OCI-LY7 (cell line): ENCODE data around the gene ZNF844. TPM values are rescaled to one million over a fixed set of nuclear protein-coding genes. Genes with fewer than 3 reads are reported as not detected.

Experiments used
- BruUV-seq: library from RNA; stranded (reverse); fragments of 400-500 nt; replicated peaks from 2 replicates; lab custom pipeline; 2021; lab: Mats Ljungman, UMichigan
- CTCF ChIA-PET: fragments of 300-600 bp; sonication (Branson Sonifier 250); formaldehyde crosslinking; loops from one replicate; lab custom pipeline; 2022; ENCODE audit warnings: antibody characterized with exemption; ENCODE audit not compliant: unreplicated experiment; lab: Charles Lee
- POLR2A ChIA-PET: fragments of 300-600 bp; sonication (Branson Sonifier 250); formaldehyde crosslinking; loops from one replicate; lab custom pipeline; 2022; ENCODE audit warnings: antibody characterized with exemption; lab: Charles Lee
- DNase-seq: peaks from one replicate; pipeline ENCODE4 v3.0.0-alpha.2; 2015; ENCODE audit warnings: low spot score
- H2AFZ ChIP-seq: fragments of 200-600 bp; sonication (generic), shearing (Covaris generic); 2 replicates; pipeline ENCODE4 v1.6.1; 2014; ENCODE audit warnings: mild to moderate bottlenecking, antibody characterized with exemption, low read length, moderate library complexity
- H3K27ac ChIP-seq: fragments of 200-600 bp; sonication (generic); 2 replicates; pipeline ENCODE4 v1.5.1; 2014; ENCODE audit warnings: mixed run types, low read depth, mild to moderate bottlenecking, moderate library complexity, low read length, inconsistent platforms; ENCODE audit not compliant: poor library complexity, severe bottlenecking
- H3K36me3 ChIP-seq: fragments of 200-600 bp; sonication (generic); 2 replicates; pipeline ENCODE4 v1.6.1; 2014; ENCODE audit warnings: mild to moderate bottlenecking, antibody characterized with exemption, low read length, moderate library complexity, mixed read lengths; ENCODE audit not compliant: insufficient read depth
- H3K4me1 ChIP-seq: fragments of 200-600 bp; sonication (generic); 2 replicates; pipeline ENCODE4 v1.5.1; 2014; ENCODE audit warnings: mild to moderate bottlenecking, low read length; ENCODE audit not compliant: insufficient read depth, poor library complexity, severe bottlenecking
- H3K4me2 ChIP-seq: fragments of 200-600 bp; sonication (generic); 2 replicates; pipeline ENCODE4 v1.6.1; 2014; ENCODE audit warnings: mild to moderate bottlenecking, low read length
- H3K4me3 ChIP-seq: fragments of 200-600 bp; sonication (generic); 2 replicates; pipeline ENCODE4 v1.5.1; 2014; ENCODE audit warnings: mild to moderate bottlenecking, low read depth, low read length; ENCODE audit not compliant: poor library complexity, severe bottlenecking
- H3K79me2 ChIP-seq: fragments of 200-600 bp; sonication (generic); 2 replicates; pipeline ENCODE4 v1.6.1; 2016; ENCODE audit warnings: low read depth, mild to moderate bottlenecking, low read length, moderate library complexity, mixed read lengths; ENCODE audit not compliant: insufficient read depth
- H3K9me2 ChIP-seq: fragments of 200-600 bp; sonication (generic); 2 replicates; pipeline ENCODE4 v1.6.1; 2016; ENCODE audit warnings: mild to moderate bottlenecking, low read length, mixed read lengths; ENCODE audit not compliant: insufficient read depth
- H3K9me3 ChIP-seq: fragments of 200-600 bp; sonication (generic); 2 replicates; pipeline ENCODE4 v1.6.1; 2014; ENCODE audit warnings: mild to moderate bottlenecking, mixed run types, low read length, mixed read lengths
- H4K20me1 ChIP-seq: fragments of 200-600 bp; sonication (generic); 2 replicates; pipeline ENCODE4 v1.6.1; 2014; ENCODE audit warnings: mild to moderate bottlenecking, antibody characterized with exemption, low read length, moderate library complexity, mixed read lengths; ENCODE audit not compliant: insufficient read depth
- CTCF ChIP-seq: fragments of 200-600 bp; sonication (generic); conservative IDR thresholded peaks from 2 replicates; pipeline ENCODE4 v1.5.1; 2014; ENCODE audit warnings: mild to moderate bottlenecking, antibody characterized with exemption, low read length, moderate library complexity, mixed read lengths
- EZH2phosphoT487 ChIP-seq: fragments of 200-600 bp; sonication (generic); IDR thresholded peaks from 2 replicates; pipeline ENCODE4 v1.6.1; 2018; ENCODE audit warnings: low read depth, borderline replicate concordance, mild to moderate bottlenecking, mixed run types, antibody characterized with exemption, low read length, moderate library complexity, mixed read lengths
- intact Hi-C: fragments of 100-400 bp; cut with micrococcal nuclease; formaldehyde crosslinking; loops from one replicate; pipeline ENCODE4 v1.10.0; 2022; ENCODE audit not compliant: unreplicated experiment
- total RNA-seq, 2 experiments: library from RNA; depleted of rRNA in 1 of 2; stranded (reverse); fragments of >200 nt in 1 of 2; shearing (Covaris generic) in 1 of 2; gene quantifications; 2 replicates each; pipeline ENCODE4 v1.2.3, GENCODE V29; 2014 to 2022

Gene ZNF844
- total RNA-seq, 2 experiments from 2014 or later = 6.7 to 9.3 TPM

- Histone ChIP-seq H3K36me3 (peaks cover 74% of the 10 kb centered on the region), H3K4me3 (no peak overlapping the region), H3K79me2 (no peaks in the 10 kb centered on the region), H4K20me1 (no peaks in the 10 kb centered on the region), H3K27ac (no peak overlapping the region), H3K4me2 (no peak overlapping the region), H3K9me2 (no peaks in the 10 kb centered on the region), H2AFZ (no peak overlapping the region), H3K9me3 (peaks cover 45% of the 10 kb centered on the region), H3K4me1 (no peaks in the 10 kb centered on the region)
- ChIA-PET POLR2A (no interaction called here), CTCF (no interaction called here)
- TF ChIP-seq EZH2phosphoT487 (no peak), CTCF (no peak)
- no TSS peak for BruUV-seq
- DNase-seq = no peak
- intact Hi-C loops = no loop called here
Observed at GRCh38 chr19:12015753-12016116, 48.8 kb upstream of the ZNF844 start.

- POLR2A ChIA-PET = no interaction called here
Observed at GRCh38 chr19:12034198-12034597, 30.3 kb upstream of the ZNF844 start.

GRCh38 chr19:12034620-12035019 is 29.9 kb upstream of the ZNF844 start:
- peaks cover 5% of the 10 kb centered on the region for H3K4me1 ChIP-seq
- H3K9me2 ChIP-seq = no peaks in the 10 kb centered on the region
- DNase-seq = no peak
- no peaks in the 10 kb centered on the region for H3K79me2 ChIP-seq
- no peak overlapping the region for H3K27ac ChIP-seq
- H3K4me3 ChIP-seq = no peak overlapping the region
- H4K20me1 ChIP-seq = no peaks in the 10 kb centered on the region
- POLR2A ChIA-PET = no interaction called here
- H3K36me3 ChIP-seq = no peaks in the 10 kb centered on the region; the same call in 1 of the 2 replicates
- CTCF ChIA-PET = no interaction called here
- intact Hi-C loops = no loop called here
- TF ChIP-seq CTCF (no peak), EZH2phosphoT487 (no peak)
- no peaks in the 10 kb centered on the region for H3K9me3 ChIP-seq
- no peak overlapping the region for H3K4me2 ChIP-seq
- BruUV-seq = no TSS peak
- H2AFZ ChIP-seq = no peak overlapping the region

More at GRCh38 chr19:12034198-12034597, 30.3 kb upstream of the ZNF844 start:
- TF ChIP-seq EZH2phosphoT487 (no peak), CTCF (no peak)
- Histone ChIP-seq H3K9me2 (no peaks in the 10 kb centered on the region), H3K36me3 (no peaks in the 10 kb centered on the region; the same call in 1 of the 2 replicates), H3K27ac (no peak overlapping the region), H4K20me1 (no peaks in the 10 kb centered on the region), H3K9me3 (no peaks in the 10 kb centered on the region), H3K4me2 (no peak overlapping the region), H2AFZ (no peak overlapping the region), H3K4me1 (peaks cover 5% of the 10 kb centered on the region), H3K79me2 (no peaks in the 10 kb centered on the region), H3K4me3 (no peak overlapping the region)
- CTCF ChIA-PET = no interaction called here
- DNase-seq = no peak
- intact Hi-C loops = no loop called here
- BruUV-seq = no TSS peak
